ENCODE data around the gene TCEAL4. TPM values are rescaled to one million over a fixed set of nuclear protein-coding genes. Genes with fewer than 3 reads are reported as not detected.

The TCEAL4 gene
- total and polyA plus RNA-seq, 2 of the 13 experiments (the other 11 are each of a cell fraction or from before 2014, with no cell fraction given): 12.6 to 31.0 TPM

DNA sequence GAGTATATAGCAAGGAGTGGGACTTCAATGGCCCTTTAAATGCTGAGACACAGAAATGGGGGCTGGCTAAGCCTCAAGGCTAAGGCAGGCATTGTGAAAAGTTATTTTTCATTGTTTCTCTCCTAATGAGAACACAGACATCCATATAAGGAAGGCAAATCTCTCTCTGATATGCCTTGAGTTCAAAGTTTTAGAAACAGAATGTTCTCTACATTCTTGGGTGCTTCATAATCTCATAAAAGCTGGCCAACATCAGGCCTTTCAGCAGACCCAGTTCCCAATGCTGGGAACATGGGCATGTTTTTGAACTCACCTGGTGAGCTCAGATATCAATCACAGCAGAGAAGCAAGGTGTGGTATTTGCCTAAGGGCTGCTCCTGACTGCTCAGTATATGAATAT lies 46.6 kb upstream of the TCEAL4 start (continued):
- TF ChIP-seq, protein P1, sequence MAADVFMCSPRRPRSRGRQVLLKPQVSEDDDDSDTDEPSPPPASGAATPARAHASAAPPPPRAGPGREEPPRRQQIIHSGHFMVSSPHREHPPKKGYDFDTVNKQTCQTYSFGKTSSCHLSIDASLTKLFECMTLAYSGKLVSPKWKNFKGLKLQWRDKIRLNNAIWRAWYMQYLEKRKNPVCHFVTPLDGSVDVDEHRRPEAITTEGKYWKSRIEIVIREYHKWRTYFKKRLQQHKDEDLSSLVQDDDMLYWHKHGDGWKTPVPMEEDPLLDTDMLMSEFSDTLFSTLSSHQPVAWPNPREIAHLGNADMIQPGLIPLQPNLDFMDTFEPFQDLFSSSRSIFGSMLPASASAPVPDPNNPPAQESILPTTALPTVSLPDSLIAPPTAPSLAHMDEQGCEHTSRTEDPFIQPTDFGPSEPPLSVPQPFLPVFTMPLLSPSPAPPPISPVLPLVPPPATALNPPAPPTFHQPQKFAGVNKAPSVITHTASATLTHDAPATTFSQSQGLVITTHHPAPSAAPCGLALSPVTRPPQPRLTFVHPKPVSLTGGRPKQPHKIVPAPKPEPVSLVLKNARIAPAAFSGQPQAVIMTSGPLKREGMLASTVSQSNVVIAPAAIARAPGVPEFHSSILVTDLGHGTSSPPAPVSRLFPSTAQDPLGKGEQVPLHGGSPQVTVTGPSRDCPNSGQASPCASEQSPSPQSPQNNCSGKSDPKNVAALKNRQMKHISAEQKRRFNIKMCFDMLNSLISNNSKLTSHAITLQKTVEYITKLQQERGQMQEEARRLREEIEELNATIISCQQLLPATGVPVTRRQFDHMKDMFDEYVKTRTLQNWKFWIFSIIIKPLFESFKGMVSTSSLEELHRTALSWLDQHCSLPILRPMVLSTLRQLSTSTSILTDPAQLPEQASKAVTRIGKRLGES (CRISPR knock-in tag; IDR thresholded peaks at IDR 0.05; ENCODE audit: borderline replicate concordance): no peak
- TF ChIP-seq SOX6 (IDR thresholded peaks at IDR 0.05) (no peak), SOX6 (CRISPR knock-in tag; IDR thresholded peaks at IDR 0.05) (no peak)

DNA sequence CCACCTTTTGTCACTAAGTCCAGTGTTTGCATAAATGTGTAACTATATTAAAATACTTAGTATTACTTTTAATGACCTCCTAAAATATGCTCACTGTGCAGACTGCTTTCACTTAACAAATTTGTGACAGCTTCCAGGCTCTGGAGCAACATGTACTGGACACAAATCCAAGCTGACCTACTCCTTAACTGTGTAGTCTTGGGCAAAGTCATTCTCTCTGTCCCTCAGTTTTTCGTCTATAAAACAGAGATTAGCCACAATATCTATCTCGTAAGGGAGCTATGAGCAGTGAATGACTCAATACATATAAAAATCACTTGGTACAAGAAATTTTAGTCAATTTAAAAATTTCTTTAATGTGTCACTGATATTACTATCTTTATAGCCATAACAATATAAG lies 45.6 kb upstream of the TCEAL4 start:
- no TSS peak for BruUV-seq (replicated peaks)
- DNase-seq (ENCODE audit: low spot score): no peak
- no peak overlapping the region for H2AFZ ChIP-seq (ENCODE audit: low read length)
- H3K9ac ChIP-seq (ENCODE audit: insufficient read depth, low read depth, low read length): no peak overlapping the region
- H3K4me2 ChIP-seq (ENCODE audit: low read depth, low read length): no peak overlapping the region
- no peaks in the 10 kb centered on the region for H3K79me2 ChIP-seq (ENCODE audit: insufficient read depth, low read length)
- no peak overlapping the region for H3K4me3 ChIP-seq (replicated peaks in 1 of 3; ENCODE audit: insufficient read depth in 1 of 3, low read depth in 2 of 3, low read length in 3 of 3)
- 45% methylated on average over 2 of the region's 2 CpGs for WGBS (ENCODE audit: low lambda C conversion rate)
- no peaks in the 10 kb centered on the region for H3K9me3 ChIP-seq (ENCODE audit: low read length)
- ChIA-PET CTCF (ENCODE audit: low intra/inter-chr PET ratio, low total read pairs) (no interaction called here), POLR2A (no interaction called here)
- in situ Hi-C loops (cut with HindIII; ENCODE audit: extremely low pct_ligation_motif_present, low pct_unique_long_range_greater_than_20kb): loop anchor here (25.0 kb wide), 2 partner anchors 273 to 573 kb away; partner anchors contain the start of gene ZCCHC18
- H3K27ac ChIP-seq (ENCODE audit: extremely low read length, insufficient read depth, low read length): no peak overlapping the region
- H3K4me1 ChIP-seq (ENCODE audit: insufficient read depth, low read length): no peaks in the 10 kb centered on the region
- TF ChIP-seq ZNF317 (CRISPR knock-in tag; IDR thresholded peaks at IDR 0.05): no peak
- no peak for TF ChIP-seq GZF1 (CRISPR knock-in tag; IDR thresholded peaks at IDR 0.05)
- TF ChIP-seq ATF7 (IDR thresholded peaks at IDR 0.05): no peak
- TF ChIP-seq ATF7 (CRISPR knock-in tag; IDR thresholded peaks at IDR 0.05): no peak
- TF ChIP-seq, protein P2, sequence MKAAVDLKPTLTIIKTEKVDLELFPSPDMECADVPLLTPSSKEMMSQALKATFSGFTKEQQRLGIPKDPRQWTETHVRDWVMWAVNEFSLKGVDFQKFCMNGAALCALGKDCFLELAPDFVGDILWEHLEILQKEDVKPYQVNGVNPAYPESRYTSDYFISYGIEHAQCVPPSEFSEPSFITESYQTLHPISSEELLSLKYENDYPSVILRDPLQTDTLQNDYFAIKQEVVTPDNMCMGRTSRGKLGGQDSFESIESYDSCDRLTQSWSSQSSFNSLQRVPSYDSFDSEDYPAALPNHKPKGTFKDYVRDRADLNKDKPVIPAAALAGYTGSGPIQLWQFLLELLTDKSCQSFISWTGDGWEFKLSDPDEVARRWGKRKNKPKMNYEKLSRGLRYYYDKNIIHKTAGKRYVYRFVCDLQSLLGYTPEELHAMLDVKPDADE (CRISPR knock-in tag; IDR thresholded peaks at IDR 0.05): no peak
- no peak for TF ChIP-seq SNAPC2 (CRISPR knock-in tag; IDR thresholded peaks at IDR 0.05)
- TF ChIP-seq ZNF136 (CRISPR knock-in tag; IDR thresholded peaks at IDR 0.05; ENCODE audit: low read depth): no peak
- TF ChIP-seq, protein P3, sequence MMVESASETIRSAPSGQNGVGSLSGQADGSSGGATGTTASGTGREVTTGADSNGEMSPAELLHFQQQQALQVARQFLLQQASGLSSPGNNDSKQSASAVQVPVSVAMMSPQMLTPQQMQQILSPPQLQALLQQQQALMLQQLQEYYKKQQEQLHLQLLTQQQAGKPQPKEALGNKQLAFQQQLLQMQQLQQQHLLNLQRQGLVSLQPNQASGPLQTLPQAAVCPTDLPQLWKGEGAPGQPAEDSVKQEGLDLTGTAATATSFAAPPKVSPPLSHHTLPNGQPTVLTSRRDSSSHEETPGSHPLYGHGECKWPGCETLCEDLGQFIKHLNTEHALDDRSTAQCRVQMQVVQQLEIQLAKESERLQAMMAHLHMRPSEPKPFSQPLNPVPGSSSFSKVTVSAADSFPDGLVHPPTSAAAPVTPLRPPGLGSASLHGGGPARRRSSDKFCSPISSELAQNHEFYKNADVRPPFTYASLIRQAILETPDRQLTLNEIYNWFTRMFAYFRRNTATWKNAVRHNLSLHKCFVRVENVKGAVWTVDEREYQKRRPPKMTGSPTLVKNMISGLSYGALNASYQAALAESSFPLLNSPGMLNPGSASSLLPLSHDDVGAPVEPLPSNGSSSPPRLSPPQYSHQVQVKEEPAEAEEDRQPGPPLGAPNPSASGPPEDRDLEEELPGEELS (CRISPR knock-in tag; IDR thresholded peaks at IDR 0.05): no peak
- no peak for TF ChIP-seq MTA3 (CRISPR knock-in tag; IDR thresholded peaks at IDR 0.05)
- TF ChIP-seq LCORL (IDR thresholded peaks at IDR 0.05): no peak
- TF ChIP-seq LCORL (CRISPR knock-in tag; IDR thresholded peaks at IDR 0.05): no peak
- FAIRE-seq: no peak
- H3K27me3 ChIP-seq (ENCODE audit: control insufficient read depth in 1 of 2, insufficient read depth in 2 of 2, low read length in 2 of 2): no peaks in the 10 kb centered on the region
- ATAC-seq: no peak
- H3K36me3 ChIP-seq (replicated peaks in 1 of 2; ENCODE audit: control insufficient read depth in 1 of 2, insufficient read depth in 2 of 2, low read length in 2 of 2): no peaks in the 10 kb centered on the region
- H4K20me1 ChIP-seq (ENCODE audit: insufficient read depth, low read length): no peaks in the 10 kb centered on the region
- intact Hi-C loops (cut with micrococcal nuclease; ENCODE audit: unreplicated experiment): no loop called here

All from HepG2 (cell line).